Gastroesophageal sphincter (tissue), 3 donors: Measurements from ENCODE around the gene NR5A2.

ENCODE experiments used
- CTCF ChIP-seq, 4 experiments: fragments of 200-600 bp in 2 of 4; fragments of 450-650 bp in 2 of 4; sonication (generic) in 1 of 4; IDR thresholded peaks; one replicate each; pipeline ENCODE4 v1.5.1; 2017 to 2019; ENCODE audit warnings: antibody characterized with exemption in 4 of 4, mild to moderate bottlenecking in 2 of 4, moderate library complexity in 2 of 4
- POLR2A ChIP-seq, 2 donors: fragments of 450-650 bp; IDR thresholded peaks; one replicate each; pipeline ENCODE4 v1.6.1; 2017; ENCODE audit warnings: antibody characterized with exemption in 2 of 2, mild to moderate bottlenecking in 2 of 2, moderate library complexity in 1 of 2
- POLR2AphosphoS5 ChIP-seq: sonication (generic); formaldehyde crosslinking; IDR thresholded peaks from one replicate; pipeline ENCODE4 v1.6.1; 2017; ENCODE audit warnings: antibody characterized with exemption

GRCh38 chr1:200131551-200132125 is 104.1 kb downstream of the NR5A2 start:
- no peak for TF ChIP-seq CTCF (IDR thresholded peaks at IDR 0.05)
- TF ChIP-seq POLR2AphosphoS5 = no peak
- no peak for TF ChIP-seq POLR2A (IDR thresholded peaks at IDR 0.05)
